ENCODE measurements around the gene RETREG1.
A peak's percentile ranks its signal among the peaks of the same experiment; 100 is the strongest.

The RETREG1 gene

GRCh38 chr5:16508730-16509531 lies 107.9 kb downstream of the RETREG1 start:
- in situ Hi-C loops (cut with HindIII; ENCODE audit: low pct_ligation_motif_present, low pct_unique_long_range_greater_than_20kb, low sequenced_read_pairs) = no loop called here

GRCh38 chr5:16507716-16508115 lies 109.1 kb downstream of the RETREG1 start:
- DNase-seq = no peak
- in situ Hi-C loops (cut with HindIII; ENCODE audit: low pct_ligation_motif_present, low pct_unique_long_range_greater_than_20kb, low sequenced_read_pairs) = no loop called here

More at GRCh38 chr5:16508730-16509531, 107.9 kb downstream of the RETREG1 start:
- peak; percentile 44 for DNase-seq

- no peak for DNase-seq
- in situ Hi-C loops (cut with HindIII; ENCODE audit: low pct_ligation_motif_present, low pct_unique_long_range_greater_than_20kb, low sequenced_read_pairs) = no loop called here
Observed at GRCh38 chr5:16505904-16506303, 110.9 kb downstream of the RETREG1 start.

- in situ Hi-C loops (cut with HindIII; ENCODE audit: low pct_ligation_motif_present, low pct_unique_long_range_greater_than_20kb, low sequenced_read_pairs) = no loop called here
- no peak for DNase-seq
Observed at GRCh38 chr5:16505140-16505891, 111.5 kb downstream of the RETREG1 start.

- in situ Hi-C loops (cut with HindIII; ENCODE audit: low pct_ligation_motif_present, low pct_unique_long_range_greater_than_20kb, low sequenced_read_pairs) = no loop called here
- no peak for DNase-seq
Observed at GRCh38 chr5:16504571-16504970, 112.2 kb downstream of the RETREG1 start.

- DNase-seq = peak; percentile 47
- in situ Hi-C loops (cut with HindIII; ENCODE audit: low pct_ligation_motif_present, low pct_unique_long_range_greater_than_20kb, low sequenced_read_pairs) = no loop called here
Observed at GRCh38 chr5:16502866-16503265, 113.9 kb downstream of the RETREG1 start.

GRCh38 chr5:16500024-16500423 lies 116.8 kb downstream of the RETREG1 start:
- DNase-seq = no peak
- in situ Hi-C loops (cut with HindIII; ENCODE audit: low pct_ligation_motif_present, low pct_unique_long_range_greater_than_20kb, low sequenced_read_pairs) = no loop called here

- in situ Hi-C loops (cut with HindIII; ENCODE audit: low pct_ligation_motif_present, low pct_unique_long_range_greater_than_20kb, low sequenced_read_pairs) = no loop called here
- no peak for DNase-seq
Observed at GRCh38 chr5:16497546-16497945, 119.3 kb downstream of the RETREG1 start.

- DNase-seq = no peak
- in situ Hi-C loops (cut with HindIII; ENCODE audit: low pct_ligation_motif_present, low pct_unique_long_range_greater_than_20kb, low sequenced_read_pairs) = no loop called here
Observed at GRCh38 chr5:16493261-16493660, 123.5 kb downstream of the RETREG1 start.

GRCh38 chr5:16492398-16493140 lies 124.2 kb downstream of the RETREG1 start:
- DNase-seq = peak; percentile 18
- in situ Hi-C loops (cut with HindIII; ENCODE audit: low pct_ligation_motif_present, low pct_unique_long_range_greater_than_20kb, low sequenced_read_pairs) = no loop called here

GRCh38 chr5:16490911-16491310 lies 125.9 kb downstream of the RETREG1 start:
- no peak for DNase-seq
- in situ Hi-C loops (cut with HindIII; ENCODE audit: low pct_ligation_motif_present, low pct_unique_long_range_greater_than_20kb, low sequenced_read_pairs) = no loop called here

- peak; percentile 54 for DNase-seq
- in situ Hi-C loops (cut with HindIII; ENCODE audit: low pct_ligation_motif_present, low pct_unique_long_range_greater_than_20kb, low sequenced_read_pairs) = no loop called here
Observed at GRCh38 chr5:16489322-16489791, 127.4 kb downstream of the RETREG1 start.

GRCh38 chr5:16487456-16487855 lies 129.3 kb downstream of the RETREG1 start:
- in situ Hi-C loops (cut with HindIII; ENCODE audit: low pct_ligation_motif_present, low pct_unique_long_range_greater_than_20kb, low sequenced_read_pairs) = no loop called here

GRCh38 chr5:16486711-16487111 lies 130.1 kb downstream of the RETREG1 start:
- no peak for DNase-seq
- in situ Hi-C loops (cut with HindIII; ENCODE audit: low pct_ligation_motif_present, low pct_unique_long_range_greater_than_20kb, low sequenced_read_pairs) = no loop called here

More at GRCh38 chr5:16487456-16487855, 129.3 kb downstream of the RETREG1 start:
- DNase-seq = no peak

- no peak for DNase-seq
- in situ Hi-C loops (cut with HindIII; ENCODE audit: low pct_ligation_motif_present, low pct_unique_long_range_greater_than_20kb, low sequenced_read_pairs) = no loop called here
Observed at GRCh38 chr5:16485656-16486055, 131.1 kb downstream of the RETREG1 start.

GRCh38 chr5:16484081-16484480 lies 132.7 kb downstream of the RETREG1 start:
- DNase-seq = no peak
- in situ Hi-C loops (cut with HindIII; ENCODE audit: low pct_ligation_motif_present, low pct_unique_long_range_greater_than_20kb, low sequenced_read_pairs) = no loop called here

GRCh38 chr5:16483361-16483760 lies 133.4 kb downstream of the RETREG1 start:
- in situ Hi-C loops (cut with HindIII; ENCODE audit: low pct_ligation_motif_present, low pct_unique_long_range_greater_than_20kb, low sequenced_read_pairs) = no loop called here
- no peak for DNase-seq

GRCh38 chr5:16482891-16483290 lies 133.9 kb downstream of the RETREG1 start:
- in situ Hi-C loops (cut with HindIII; ENCODE audit: low pct_ligation_motif_present, low pct_unique_long_range_greater_than_20kb, low sequenced_read_pairs) = no loop called here
- DNase-seq = no peak

Measured in ACHN (cell line).